NT2/D1 (cell line): ENCODE results near the gene LAMB1.

Experiments used
- YY1 ChIP-seq: IDR thresholded peaks from 2 replicates; pipeline ENCODE4 v1.6.1; 2011; ENCODE audit not compliant: insufficient read length, insufficient read depth
- ZNF274 ChIP-seq: IDR thresholded peaks from 2 replicates; pipeline ENCODE4 v1.6.1; 2011; ENCODE audit warnings: mild to moderate bottlenecking, low read depth, low read length

DNA sequence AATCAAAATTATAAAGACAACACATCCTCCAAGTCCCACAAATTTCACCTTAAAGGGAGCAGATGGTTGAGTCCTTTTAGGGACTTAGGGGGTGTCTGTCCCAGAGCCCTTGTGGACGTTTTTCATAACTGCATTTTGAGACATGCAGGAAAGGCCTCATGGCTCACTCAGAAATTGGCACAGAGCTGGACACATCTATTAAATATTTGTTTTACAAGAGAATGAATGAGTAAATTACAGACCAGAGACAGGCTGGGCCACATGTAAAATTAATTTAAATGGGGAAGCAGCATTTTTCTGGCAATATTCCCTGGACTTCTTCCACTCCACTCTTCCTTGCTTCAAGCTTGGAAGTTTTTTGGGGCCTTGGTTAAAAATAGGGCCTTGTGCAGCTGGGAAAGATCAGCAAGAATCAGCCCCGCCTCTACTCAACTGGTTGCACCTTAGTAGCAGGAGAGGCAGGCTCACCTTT, 20.0 kb downstream of the LAMB1 start:
- TF ChIP-seq YY1 (no peak), ZNF274 (no peak)
